Endometrial microvascular endothelial cells (primary cell): ENCODE measurements around the gene KRI1. TPM values are rescaled to one million over a fixed set of nuclear protein-coding genes. Genes with fewer than 3 reads are reported as not detected.
"Not testable (repeated sequence)": the region's sequence is repeated elsewhere in the genome, so short reads cannot be mapped to it uniquely, and the experiment has no call there.

Experiments used
- in situ Hi-C: cut with HindIII; loops from 2 replicates; pipeline ENCODE4 v1.10.0; 2017; ENCODE audit warnings: low sequenced_read_pairs, low pct_unique_long_range_greater_than_20kb; ENCODE audit errors: inconsistent ontology term
- total RNA-seq: library from RNA; depleted of rRNA; stranded (reverse); fragments of >200 nt; gene quantifications from one replicate; pipeline ENCODE4 v1.2.3, GENCODE V29; 2015; ENCODE audit errors: inconsistent ontology term

Gene KRI1
- total RNA-seq, 1 donor from 2014 or later, result 10.2 TPM

DNA sequence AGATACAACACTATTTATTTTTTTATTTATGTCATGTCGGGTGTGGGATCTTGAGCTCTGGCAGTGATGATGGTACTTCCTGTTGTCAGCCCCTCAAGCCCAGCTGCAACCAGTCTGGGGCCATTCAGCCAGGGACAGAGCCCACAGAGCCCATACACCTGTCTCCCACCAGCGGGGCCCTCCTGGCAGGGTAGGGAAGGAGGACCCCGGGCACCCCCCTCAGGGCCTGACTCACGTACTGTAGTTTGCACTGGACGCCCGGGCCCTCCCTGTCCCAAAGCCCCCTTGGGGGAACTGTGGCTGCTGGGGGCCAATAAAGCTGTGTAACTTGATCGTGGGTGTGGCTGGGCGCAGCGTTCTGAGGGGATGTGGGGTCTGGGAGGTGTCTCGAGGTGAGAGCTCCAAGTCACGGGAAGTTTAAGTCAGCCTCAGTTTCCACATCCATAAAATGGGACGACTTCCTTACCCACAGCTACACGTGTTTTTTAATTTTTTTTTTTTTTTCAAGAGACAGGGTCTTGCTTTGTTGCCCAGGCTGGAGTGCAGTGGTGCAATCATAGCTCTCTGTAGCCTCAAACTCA lies 12.6 kb downstream of the KRI1 start:
- in situ Hi-C loops, result no loop called here

DNA sequence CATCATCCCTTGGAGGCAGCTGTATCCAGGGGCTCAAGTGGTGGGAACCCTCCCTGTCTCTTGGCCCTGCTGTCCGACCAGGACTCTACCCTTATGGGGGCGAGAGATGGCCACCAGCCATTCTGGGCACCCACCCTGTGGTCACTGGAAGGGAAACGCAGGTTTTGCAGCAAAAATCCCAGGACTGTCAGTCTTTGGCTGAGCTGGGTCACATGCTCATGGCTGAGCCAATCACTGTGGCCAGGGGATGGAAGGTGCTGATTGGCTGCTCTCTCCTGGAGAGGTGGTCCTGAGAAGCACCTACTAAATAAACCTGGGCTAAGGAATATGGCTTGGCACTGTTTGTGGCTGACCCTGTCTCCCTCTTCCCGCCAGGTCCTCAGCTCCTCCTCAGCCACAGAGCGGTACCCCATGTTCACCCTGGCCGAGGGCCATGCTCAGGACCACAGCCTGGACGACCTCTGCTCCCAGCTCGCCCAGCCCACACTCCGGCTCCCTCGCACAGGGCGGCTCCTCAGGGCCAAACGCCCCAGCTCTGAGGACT lies 13.2 kb downstream of the KRI1 start:
- in situ Hi-C loops, result no loop called here

DNA sequence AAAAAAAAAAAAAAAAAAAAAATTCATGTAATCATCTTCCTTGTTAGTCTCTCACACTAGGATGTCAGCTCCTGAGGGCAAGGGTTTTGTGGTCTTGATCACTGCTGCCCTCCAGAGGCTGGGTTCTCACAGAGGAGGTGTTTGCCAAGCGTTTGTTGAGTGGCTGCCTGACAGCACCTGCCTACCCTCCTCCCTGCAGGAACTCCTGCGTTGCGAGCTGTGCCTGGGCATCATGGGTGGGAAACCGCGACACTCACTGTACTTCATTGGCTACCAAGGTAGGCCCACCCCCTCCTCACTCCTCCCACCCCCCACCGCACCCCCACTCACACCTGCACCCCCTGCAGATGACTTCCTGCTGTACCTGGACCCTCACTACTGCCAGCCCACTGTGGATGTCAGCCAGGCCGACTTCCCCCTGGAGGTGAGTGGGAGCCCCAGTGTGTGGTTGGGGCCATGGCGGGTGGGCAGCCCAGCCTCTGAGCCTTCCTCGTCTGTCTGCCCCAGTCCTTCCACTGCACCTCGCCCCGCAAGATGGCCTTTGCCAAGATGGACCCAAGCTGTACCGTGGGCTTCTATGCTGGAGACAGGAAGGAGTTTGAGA lies 14.0 kb downstream of the KRI1 start:
- in situ Hi-C loops, result no loop called here

DNA sequence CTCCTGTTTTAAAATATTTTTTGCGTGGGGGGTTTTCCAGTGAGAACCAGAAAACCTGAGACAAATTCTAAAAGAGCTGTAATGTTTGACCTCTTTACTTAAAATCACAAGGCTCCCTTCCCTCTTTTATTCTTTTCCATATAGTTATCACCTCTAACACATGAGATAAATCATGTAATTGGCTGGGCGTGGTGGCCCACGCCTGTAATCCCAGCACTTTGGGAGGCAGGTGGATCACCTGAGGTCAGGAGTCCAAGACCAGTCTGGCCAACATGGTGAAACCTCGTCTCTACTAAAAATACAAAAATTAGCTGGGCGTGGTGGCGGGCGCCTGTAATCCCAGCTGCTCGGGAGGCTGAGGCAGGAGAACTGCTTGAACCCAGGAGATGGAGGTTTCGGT lies 14.8 kb downstream of the KRI1 start:
- in situ Hi-C loops, result not testable (repeated sequence)

DNA sequence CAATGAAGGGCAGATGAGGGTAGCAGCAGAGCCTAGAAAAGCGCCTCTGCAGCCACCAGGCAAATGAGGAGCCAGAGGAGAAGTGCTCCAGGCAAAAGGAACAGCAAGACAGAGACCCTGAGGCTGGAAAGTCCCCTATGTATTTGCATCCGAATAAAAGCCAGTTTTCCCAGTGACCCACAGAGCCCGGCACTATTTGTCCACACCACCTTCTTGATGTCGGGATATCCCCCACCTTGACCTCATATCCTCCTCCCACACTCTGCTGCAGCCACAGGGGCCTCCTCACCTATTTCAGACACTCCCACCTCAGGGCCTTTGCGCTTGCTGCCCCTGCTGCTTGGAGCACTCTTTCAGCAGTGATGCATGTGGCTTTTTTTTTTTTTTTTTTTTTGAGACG lies 15.5 kb downstream of the KRI1 start:
- in situ Hi-C loops, result no loop called here

DNA sequence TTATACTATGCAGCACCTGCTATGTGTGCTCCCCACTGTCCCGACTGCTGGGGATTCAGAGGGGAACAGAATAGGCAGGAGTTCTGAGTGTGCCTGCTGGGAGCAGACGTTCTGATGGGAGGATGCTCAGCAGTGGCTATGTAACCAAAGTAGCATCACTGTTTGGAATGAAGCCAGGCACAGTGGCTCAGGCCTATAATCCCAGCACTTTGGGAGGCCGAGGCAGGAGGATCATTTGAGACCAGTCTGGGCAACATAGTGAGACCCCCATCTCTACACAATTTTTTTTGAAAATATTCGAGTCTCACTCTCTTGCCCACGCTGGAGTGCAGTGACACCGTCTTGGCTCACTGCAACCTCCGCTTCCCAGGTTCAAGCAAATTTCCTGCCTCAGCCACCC lies 16.1 kb downstream of the KRI1 start:
- in situ Hi-C loops, result no loop called here

DNA sequence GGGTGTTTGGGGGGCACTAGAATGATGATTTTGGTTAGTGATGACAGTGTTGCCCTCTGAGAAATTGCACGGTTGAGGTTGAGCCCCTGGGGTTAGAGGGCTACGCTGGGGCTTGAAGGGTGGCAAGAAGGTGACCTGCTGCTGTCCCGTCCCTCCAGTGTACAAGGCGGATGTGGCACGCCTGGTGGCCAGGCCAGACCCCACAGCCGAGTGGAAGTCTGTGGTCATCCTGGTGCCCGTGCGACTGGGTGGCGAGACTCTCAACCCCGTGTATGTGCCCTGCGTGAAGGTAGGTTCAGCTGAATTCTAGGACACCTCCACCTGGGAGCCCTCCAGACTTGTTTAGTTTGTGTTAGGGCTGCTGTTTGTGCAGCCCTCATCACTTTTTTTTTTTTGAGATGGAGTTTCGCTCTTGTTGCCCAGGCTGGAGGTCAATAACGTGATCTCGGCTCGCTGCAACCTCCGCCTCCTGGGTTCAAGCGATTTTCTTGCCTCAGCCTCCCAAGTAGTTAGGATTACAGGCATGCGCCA lies 17.0 kb downstream of the KRI1 start:
- in situ Hi-C loops, result no loop called here

DNA sequence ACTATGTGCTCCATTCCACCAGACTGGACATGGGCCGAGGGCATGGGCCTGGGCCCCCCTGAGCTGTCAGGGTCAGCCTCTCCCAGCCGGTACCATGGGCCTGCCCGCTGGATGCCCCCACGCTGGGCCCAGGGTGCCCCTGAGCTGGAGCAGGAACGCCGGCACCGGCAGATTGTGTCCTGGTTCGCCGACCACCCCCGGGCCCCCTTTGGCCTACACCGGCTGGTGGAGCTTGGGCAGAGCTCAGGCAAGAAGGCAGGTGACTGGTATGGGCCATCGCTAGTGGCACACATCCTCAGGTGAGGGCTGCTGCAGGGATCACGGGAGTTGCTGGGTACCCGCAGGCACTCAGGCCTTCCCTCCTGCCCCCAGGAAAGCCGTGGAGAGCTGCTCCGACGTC lies 19.0 kb downstream of the KRI1 start:
- in situ Hi-C loops, result no loop called here

DNA sequence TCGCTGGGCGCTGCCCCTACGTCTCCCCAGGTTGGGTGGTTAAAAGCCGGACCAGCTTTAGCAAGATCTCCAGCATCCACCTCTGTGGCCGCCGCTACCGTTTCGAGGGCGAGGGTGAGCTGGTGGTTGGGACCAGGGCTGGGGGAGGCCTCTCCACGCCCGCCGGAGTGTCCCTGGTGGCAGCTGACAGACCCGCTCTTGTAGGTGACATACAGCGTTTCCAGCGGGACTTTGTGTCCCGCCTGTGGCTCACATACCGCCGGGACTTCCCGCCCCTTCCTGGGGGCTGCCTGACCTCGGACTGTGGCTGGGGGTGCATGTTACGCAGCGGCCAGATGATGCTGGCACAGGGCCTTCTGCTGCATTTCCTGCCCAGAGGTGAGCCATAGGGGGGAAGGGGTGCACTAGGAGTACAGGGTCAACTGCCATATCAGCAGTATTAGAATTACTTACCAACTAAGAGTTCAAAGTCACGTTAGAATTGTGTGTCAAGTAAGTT lies 21.0 kb downstream of the KRI1 start:
- in situ Hi-C loops, result no loop called here

DNA sequence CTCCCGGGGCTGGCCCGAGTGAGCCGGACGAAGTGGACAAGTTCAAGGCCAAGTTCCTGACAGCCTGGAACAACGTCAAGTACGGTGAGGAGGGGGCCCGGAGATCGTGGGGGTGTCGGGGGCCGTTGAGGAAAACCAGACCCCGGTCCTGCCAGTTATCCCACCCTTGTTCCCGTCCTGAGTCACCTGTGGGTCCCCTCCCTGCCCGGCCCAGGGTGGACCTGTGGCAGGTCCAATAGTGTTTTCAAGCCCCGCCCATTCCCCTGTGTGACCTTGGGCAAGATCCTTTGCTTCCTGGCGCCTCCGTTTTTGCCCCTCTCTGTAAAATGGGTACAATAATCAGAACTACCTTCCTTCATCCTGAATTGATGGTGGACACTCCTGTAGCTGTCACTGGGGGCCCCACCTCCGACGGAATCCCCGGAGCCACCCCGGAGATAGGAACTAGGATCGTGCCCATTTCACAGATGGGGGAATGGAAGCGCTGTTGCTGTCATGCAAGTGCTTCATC lies 21.5 kb downstream of the KRI1 start:
- in situ Hi-C loops, result no loop called here

DNA sequence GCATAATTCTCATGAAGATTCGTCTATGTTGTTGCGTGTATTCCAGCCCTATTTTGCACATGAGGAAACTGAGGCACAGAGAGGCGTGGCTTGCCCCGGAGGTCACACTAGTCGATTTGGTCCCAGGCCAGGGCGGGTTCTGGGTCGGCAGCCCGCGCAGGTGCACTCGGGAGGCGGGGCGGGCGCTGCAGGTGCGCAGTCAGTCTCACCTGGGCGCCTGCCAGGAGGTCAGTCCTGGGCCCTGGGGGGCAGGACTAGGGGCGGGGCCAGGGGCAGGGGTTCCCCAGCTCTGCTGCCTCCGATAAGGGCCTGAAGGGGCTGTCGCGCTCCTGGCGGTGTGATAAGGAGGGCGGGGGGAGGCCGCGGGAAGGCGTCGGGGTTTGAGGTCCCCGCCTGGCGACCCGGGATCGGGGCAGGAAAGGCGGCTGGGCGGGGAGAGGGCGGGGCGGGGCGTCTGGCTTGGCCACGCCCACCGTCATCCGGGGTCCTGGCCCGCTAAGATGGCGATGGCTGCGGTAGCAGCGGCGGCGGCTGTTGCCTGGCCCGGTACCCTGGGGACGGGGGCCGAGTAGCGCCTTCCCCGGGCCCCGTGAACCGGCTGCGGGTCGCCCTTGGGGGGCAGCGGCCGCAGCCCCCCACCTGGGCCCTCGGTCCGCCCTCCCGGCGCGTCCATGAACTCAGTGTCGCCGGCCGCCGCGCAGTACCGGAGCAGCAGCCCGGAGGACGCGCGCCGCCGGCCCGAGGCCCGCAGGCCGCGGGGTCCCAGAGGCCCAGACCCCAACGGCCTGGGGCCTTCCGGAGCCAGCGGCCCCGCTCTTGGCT lies 22.2 kb downstream of the KRI1 start, which contains the start of gene ATG4D:
Gene ATG4D, plus strand, starts transcription at position 485 of the 822 bp plus-strand sequence. Its CDS starts 187 bp downstream, at position 672.
- in situ Hi-C loops, result no loop called here

DNA sequence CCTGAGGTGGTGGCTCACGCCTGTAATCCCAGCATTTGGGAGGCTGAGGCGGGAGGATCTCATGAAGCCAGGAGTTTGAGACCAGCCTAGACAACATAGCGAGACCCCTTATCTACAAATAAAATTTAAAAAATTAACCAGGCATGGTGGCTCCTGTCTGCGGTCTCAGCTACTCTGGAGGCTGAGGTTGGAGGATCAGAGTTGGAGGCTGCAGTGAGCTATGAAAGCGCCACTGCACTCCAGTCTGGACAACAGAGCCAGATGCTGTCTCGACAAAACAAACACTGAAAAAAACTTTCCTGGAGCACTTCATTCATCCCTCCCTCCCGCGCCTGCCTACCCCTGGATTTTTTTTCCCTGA lies 22.8 kb downstream of the KRI1 start:
- in situ Hi-C loops, result no loop called here

DNA sequence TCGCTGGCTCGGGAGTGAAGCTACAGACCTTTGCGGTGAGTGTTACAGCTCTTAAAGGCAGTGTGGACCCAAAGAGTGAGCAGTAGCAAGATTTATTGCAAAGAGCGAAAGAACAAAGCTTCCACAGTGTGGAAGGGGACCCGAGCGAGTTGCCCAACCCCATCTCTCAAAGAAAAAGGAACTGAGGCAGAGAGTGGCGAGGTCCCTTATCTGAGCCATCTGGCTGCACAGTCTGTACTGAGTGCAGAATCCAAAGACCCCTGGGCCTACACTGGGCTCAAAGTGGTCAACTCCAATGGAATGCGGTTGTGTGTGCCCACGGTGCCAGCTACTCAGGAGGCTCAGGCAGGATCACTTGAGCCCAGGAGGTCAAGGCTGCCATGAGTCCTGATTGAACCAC lies 26.8 kb downstream of the KRI1 start:
- in situ Hi-C loops, result not testable (repeated sequence)

DNA sequence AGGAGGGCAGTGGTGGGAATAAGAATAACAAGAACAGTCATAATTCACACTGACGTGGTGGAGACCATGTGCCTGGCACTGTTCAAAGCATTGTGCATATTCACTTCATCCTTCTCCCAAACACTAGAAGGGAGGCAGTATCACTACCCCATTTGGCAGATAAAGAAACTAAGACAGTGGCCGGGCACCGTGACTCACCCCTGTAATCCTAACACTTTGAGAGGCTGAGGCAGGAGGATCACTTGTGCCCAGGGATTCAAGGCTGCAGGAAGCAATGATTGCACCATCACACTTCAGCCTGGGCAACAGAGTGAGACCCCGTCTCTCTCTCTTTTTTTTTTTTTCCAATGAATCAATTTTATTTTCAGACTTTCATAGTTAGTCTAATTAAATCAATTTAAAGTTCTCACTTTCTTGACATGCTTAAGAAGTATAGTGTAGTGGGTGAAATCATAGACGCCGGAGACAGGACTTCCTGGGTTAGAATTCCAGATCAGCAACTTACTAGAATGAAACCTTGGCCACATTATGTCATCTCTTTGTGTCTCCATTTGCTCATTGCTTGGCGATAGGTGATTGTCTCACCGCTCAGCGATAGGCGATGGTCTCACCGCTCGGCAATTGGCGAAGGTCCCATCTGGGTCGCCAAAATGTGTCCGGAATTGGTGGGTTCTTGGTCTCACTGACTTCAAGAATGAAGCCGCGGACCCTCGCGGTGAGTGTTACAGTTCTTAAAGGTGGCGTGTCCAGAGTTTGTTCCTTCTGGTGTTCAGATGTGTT lies 27.4 kb downstream of the KRI1 start:
- in situ Hi-C loops, result no loop called here

DNA sequence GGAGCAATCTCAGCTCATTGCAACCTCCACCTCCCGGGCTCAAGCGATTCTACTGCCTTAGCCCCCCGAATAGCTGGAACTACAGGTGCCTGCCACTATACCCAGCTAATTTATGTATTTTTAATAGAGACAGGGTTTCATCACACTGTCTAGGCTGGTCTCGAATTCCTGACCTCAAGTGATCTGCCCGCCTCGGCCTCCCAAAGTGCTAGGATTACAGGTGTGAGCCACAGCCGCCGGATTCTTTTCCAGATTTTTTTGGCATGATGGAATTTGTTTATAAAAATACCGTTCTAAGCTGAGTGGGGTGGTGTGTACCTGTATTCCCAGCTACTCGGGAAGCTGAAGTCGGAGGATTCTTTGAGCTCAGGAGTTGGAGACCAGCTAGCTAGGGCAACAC lies 28.1 kb downstream of the KRI1 start:
- in situ Hi-C loops, result no loop called here

DNA sequence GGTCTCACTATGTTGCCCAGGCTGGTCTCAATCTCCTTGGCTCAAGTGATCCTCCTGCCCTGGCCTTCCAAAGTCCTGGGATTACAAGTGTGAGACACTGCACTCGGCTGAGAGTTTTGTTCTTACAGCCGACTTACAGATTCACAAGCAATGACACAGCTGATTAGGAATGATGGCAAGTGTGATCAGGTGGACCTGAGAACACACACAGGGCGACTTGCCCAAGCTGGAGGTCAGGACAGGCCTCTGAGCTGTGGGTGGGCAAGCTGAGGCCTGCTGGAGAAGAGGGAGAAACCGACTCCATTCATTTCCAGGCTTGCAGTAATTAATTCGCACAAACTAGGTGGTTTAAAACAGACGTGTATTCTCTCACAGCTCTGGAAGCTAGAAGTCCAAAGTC lies 30.2 kb downstream of the KRI1 start:
- in situ Hi-C loops, result no loop called here

DNA sequence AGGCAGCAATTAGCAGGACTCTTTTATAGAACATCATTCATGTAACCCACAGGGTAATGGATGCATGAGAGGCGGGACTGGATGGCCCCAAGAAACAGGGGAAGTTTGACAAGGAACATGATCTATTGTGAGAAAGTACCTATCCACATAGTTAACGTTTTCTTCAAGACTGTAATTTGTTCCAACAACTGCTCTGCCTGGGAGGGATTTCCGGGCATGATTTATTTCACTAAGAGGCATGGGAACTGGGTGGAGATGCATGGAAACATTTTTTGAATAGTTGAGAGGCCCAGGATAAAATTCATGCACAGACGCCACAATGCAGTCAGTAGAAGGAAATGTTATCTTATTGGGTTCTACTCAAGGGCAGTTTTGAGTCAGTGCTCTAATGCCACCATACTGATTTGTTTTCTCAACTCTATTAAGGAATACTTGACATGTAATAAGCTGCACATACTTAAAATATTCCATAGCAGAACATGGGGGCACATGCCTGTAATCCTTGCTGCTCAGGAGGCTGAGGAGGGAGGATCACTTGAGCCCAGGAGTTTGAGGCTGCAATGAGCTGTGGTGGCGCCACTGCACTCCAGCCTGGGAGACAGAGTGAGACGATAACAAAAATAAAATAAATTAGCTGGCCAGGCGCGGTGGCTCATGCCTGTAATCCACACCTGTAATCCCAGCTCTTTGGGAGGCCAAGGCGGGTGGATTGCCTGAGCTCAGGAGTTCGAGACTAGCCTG lies 32.0 kb downstream of the KRI1 start:
- in situ Hi-C loops, result no loop called here

DNA sequence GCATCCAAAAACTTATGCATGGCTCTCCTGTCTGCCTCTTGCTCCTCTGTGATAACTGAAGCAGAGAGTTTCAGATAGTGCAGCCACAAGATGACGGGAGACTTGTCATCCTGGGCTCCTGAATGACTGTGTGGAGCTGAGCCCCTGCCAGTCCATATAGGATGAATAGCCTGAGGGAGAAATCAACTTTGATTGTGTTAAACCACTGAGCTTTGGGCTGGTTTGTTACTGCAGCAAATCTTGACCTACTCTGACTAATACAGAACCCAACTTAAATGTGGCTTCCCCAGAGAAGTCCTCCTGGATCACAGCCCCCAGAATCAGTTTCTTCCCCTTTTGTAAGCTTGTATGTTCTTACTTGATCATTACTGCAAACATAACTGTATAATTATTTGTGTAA lies 33.4 kb downstream of the KRI1 start:
- in situ Hi-C loops, result no loop called here
